NOMO-1 (cell line): ENCODE results near the gene JAZF1.
"Not testable (repeated sequence)": the region's sequence is repeated elsewhere in the genome, so short reads cannot be mapped to it uniquely, and the experiment has no call there.

Experiments
- DNase-seq, 2 experiments: peaks; one replicate each; lab custom pipeline; 2025; ENCODE audit not compliant: unreplicated experiment in 2 of 2; lab: John Stamatoyannopoulos, UW

The JAZF1 gene

GRCh38 chr7:27900006-27900405 is 280.6 kb downstream of the JAZF1 start:
- no peak for DNase-seq

DNA sequence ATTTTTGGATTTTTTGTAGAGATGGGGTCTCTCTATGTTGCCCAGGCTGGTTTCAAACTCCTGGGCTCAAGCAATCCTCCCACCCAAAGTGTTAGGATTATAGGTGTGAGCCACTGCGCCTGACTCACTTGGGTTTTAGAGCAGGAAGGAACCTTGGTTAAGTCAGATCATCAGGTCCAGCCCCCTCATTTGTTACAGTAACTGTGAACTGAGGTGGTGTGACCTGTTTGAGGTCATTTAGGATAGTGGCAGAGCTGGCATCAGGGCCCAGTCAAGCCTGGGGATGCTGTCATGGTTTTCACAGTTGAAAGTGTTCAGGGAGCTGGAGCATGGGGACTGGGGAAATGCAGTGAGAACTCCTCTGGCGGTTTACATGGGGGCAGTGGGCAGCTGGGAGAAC is 281.0 kb downstream of the JAZF1 start:
- no peak for DNase-seq

DNA sequence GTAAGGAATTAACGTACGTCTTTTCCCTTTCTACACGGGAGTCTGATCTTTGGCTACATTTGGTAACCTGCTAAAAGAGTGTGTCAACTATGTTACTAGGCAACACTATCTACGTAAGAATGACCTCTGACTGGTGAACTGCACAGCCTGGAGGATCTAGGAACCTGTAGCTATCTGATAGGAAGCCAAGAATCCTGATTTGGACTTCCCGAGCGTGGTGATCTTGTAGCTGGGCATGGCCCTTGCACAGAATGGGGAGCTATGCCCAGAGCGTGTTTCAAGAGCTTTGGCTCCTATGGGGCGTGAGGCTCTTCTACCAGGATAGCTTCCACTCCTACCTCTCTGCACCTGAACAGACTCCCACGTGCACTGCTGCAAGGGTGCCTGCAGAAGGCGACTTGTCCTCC is 283.2 kb downstream of the JAZF1 start:
- no peak for DNase-seq

DNA sequence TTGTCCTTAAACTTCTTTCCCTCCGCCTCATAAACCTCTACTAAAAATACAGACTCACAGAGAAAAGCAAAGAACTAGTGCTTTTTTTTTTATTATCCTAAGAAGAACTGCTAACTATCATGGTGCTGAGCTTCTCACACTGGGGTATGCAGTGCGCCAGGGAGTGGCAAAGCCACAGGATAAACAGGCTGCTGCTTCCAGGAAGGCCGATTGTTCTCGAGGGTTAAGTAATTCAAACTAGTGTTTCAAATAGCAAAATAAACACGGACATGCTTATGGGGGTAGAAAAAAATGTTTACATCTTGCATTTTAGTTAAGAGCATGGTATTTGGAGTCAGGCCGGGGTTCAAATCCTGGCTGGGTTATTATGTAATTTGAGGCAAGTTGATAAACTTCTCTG is 283.6 kb downstream of the JAZF1 start:
- no peak for DNase-seq

GRCh38 chr7:27895551-27895950 is 285.0 kb downstream of the JAZF1 start:
- DNase-seq: peak in 1 of 2 experiments; percentile 51

DNA sequence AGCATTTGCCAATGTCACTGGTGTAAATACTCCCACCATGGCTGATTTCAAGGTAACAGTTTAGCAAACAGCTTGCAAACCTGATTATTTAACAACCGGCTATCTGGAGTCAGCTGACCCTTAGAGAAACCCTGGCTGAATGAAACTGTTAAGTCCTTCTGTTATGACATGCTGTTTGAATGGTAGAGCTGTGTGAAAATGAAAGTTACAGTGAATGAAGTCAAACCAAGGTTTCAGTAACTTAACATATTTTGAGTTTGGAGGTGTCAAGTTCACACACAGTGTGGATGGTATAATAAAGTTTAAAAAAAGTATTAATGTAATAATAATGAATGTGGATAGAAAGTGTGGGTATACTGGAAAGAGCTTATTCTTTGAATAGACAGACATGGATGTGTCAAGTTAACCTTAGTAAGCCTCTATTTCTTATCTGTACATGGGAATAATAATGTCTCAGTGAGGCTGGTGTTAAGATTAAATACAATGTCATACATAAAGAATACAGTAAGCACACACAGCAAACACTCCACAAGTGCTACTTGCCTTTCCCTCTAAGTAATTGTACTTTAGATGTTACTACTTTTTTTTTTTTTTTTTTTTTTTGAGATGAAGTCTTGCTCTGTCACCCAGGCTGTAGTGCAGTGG is 290.3 kb downstream of the JAZF1 start:
- DNase-seq: no peak

GRCh38 chr7:27889800-27890199 is 290.8 kb downstream of the JAZF1 start:
- DNase-seq: no peak

GRCh38 chr7:27888736-27889135 is 291.9 kb downstream of the JAZF1 start:
- no peak for DNase-seq

DNA sequence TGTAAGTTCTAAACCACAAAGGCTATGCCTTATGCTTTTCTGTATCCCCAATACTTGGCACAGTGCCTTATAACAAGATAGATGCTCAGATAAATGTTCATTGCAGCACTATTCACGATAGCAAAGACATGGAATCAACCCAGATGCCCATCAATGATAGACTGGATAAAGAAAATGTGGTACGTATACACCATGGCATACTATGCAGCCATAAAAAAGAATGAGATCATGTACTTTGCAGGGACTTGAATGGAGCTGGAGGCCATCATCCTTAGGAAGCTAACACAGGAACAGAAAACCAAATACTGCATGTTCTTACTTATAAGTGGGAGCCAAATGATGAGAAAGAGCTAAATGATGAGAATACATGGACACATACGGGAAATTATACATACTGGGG is 293.9 kb downstream of the JAZF1 start:
- not testable (repeated sequence) for DNase-seq

- DNase-seq: no peak
Observed at GRCh38 chr7:27885652-27886051, 294.9 kb downstream of the JAZF1 start.

- no peak for DNase-seq
Observed at GRCh38 chr7:27883696-27884095, 296.9 kb downstream of the JAZF1 start.

- no peak for DNase-seq
Observed at GRCh38 chr7:27876756-27877155, 303.8 kb downstream of the JAZF1 start.

GRCh38 chr7:27875832-27876231 is 304.8 kb downstream of the JAZF1 start:
- DNase-seq: no peak

GRCh38 chr7:27875061-27875460 is 305.5 kb downstream of the JAZF1 start:
- DNase-seq: no peak

GRCh38 chr7:27873981-27874957 is 306.3 kb downstream of the JAZF1 start:
- no peak for DNase-seq

GRCh38 chr7:27872356-27873275 is 308.0 kb downstream of the JAZF1 start:
- DNase-seq: no peak

DNA sequence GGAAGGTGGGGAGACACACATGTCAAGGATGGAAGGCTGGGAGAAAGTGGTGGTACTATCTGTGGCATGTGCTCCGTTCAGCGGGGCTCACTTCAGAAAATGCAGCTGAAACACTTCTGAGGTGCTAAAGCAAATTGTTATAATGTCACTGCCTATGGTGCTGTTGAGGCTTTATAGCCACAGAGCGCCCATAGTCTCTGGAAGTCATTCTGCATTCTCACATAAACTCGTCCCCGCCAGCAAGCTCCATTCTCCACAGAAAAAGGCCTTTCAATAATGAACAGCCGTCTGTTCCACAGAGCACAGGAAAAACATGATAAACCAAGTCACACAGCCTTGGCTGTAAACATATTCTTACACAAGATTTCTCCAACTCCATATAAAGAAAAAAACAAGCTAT is 308.7 kb downstream of the JAZF1 start:
- DNase-seq: no peak

DNA sequence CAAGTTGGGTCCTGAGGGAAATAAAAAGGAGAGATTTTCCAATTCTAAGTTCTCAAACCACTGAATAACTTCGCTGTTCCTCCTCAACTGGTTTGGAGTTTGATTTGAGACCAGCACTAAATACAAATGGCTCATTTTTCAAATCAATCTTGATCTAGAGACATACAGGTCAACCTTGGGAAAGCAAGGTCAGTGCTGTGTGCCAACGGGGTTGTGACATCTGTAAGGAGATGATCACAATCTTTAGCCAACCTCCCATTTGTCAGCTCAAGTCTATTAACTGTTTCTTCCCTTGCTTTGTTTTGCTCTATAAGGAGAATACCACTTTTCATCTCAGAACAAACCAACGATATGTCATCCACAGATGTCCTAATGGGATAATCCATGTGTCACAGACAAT is 309.5 kb downstream of the JAZF1 start:
- no peak for DNase-seq

GRCh38 chr7:27870595-27870994 is 310.0 kb downstream of the JAZF1 start:
- DNase-seq: no peak

GRCh38 chr7:27869056-27869455 is 311.5 kb downstream of the JAZF1 start:
- DNase-seq: no peak

- DNase-seq: no peak
Observed at GRCh38 chr7:27868131-27868550, 312.5 kb downstream of the JAZF1 start.
